Endometrium (tissue), 2 donors: Measurements from ENCODE around the gene UBE2G2.

Experiments
- FAIRE-seq: peaks from 2 replicates; lab custom pipeline; 2012; peaks lifted over from hg19 to GRCh38; lab: Jason Lieb, UNC
- donor health status: control.
- donor health status: control.

Gene UBE2G2

GRCh38 chr21:44785620-44786335 is 15.8 kb downstream of the UBE2G2 start:
- FAIRE-seq = no peak

- FAIRE-seq = no peak
Measured at GRCh38 chr21:44784810-44785209, 16.8 kb downstream of the UBE2G2 start.

GRCh38 chr21:44783020-44783696 is 18.5 kb downstream of the UBE2G2 start:
- no peak for FAIRE-seq

- FAIRE-seq = no peak
Measured at GRCh38 chr21:44780767-44781459, 20.7 kb downstream of the UBE2G2 start.

- FAIRE-seq = no peak
Measured at GRCh38 chr21:44780137-44780502, 21.5 kb downstream of the UBE2G2 start.

- no peak for FAIRE-seq
Measured at GRCh38 chr21:44779417-44780136, 22.0 kb downstream of the UBE2G2 start.

GRCh38 chr21:44778983-44779382 is 22.6 kb downstream of the UBE2G2 start:
- FAIRE-seq = no peak

GRCh38 chr21:44778499-44778911 is 23.1 kb downstream of the UBE2G2 start:
- FAIRE-seq = no peak

GRCh38 chr21:44778094-44778493 is 23.5 kb downstream of the UBE2G2 start:
- no peak for FAIRE-seq

- FAIRE-seq = no peak
Measured at GRCh38 chr21:44774972-44775371, 26.6 kb downstream of the UBE2G2 start.

- no peak for FAIRE-seq
Measured at GRCh38 chr21:44773291-44773932, 28.2 kb downstream of the UBE2G2 start.

- FAIRE-seq = no peak
Measured at GRCh38 chr21:44771896-44772525, 29.6 kb downstream of the UBE2G2 start.

GRCh38 chr21:44767834-44768831 is 33.5 kb downstream of the UBE2G2 start:
- no peak for FAIRE-seq

- FAIRE-seq = no peak
Measured at GRCh38 chr21:44766818-44767354, 34.7 kb downstream of the UBE2G2 start.

- no peak for FAIRE-seq
Measured at GRCh38 chr21:44766014-44766817, 35.4 kb downstream of the UBE2G2 start.

- no peak for FAIRE-seq
Measured at GRCh38 chr21:44765231-44766013, 36.2 kb downstream of the UBE2G2 start.

- FAIRE-seq = no peak
Measured at GRCh38 chr21:44764319-44765230, 37.0 kb downstream of the UBE2G2 start.
